Hematopoietic multipotent progenitor cell treated with erythropoietin and hydrocortisone succinate and interleukin-3 and kit ligand, for 15 days (in vitro differentiated cells): ENCODE data around the gene SEPTIN5.
"Not testable (repeated sequence)": the region's sequence is repeated elsewhere in the genome, so short reads cannot be mapped to it uniquely, and the experiment has no call there.

Experiments used
- DNase-seq: peaks from one replicate; pipeline ENCODE4 v3.0.0-alpha.2; 2015; ENCODE audit warnings: low spot score

Gene SEPTIN5

GRCh38 chr22:19720150-19720827 lies 6.0 kb downstream of the SEPTIN5 start:
- no peak for DNase-seq

- DNase-seq: no peak
Observed at GRCh38 chr22:19720999-19721329, 6.7 kb downstream of the SEPTIN5 start.

GRCh38 chr22:19721330-19722177 lies 7.3 kb downstream of the SEPTIN5 start:
- DNase-seq: no peak

- DNase-seq: no peak
Observed at GRCh38 chr22:19722178-19722981, 8.1 kb downstream of the SEPTIN5 start.

DNA sequence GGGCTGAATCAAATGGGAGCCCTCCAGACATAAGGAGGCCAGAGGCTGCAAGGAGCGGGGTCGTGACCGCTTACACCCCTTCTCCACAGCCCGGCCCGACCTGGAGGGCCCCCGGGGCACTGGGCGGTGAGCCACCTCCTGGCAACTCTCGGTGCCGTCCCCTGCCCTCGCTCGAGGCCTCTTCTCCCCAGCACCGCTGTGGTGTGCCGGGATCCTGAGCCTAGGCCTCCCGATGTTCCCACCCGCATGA lies 8.6 kb downstream of the SEPTIN5 start:
- no peak for DNase-seq

DNA sequence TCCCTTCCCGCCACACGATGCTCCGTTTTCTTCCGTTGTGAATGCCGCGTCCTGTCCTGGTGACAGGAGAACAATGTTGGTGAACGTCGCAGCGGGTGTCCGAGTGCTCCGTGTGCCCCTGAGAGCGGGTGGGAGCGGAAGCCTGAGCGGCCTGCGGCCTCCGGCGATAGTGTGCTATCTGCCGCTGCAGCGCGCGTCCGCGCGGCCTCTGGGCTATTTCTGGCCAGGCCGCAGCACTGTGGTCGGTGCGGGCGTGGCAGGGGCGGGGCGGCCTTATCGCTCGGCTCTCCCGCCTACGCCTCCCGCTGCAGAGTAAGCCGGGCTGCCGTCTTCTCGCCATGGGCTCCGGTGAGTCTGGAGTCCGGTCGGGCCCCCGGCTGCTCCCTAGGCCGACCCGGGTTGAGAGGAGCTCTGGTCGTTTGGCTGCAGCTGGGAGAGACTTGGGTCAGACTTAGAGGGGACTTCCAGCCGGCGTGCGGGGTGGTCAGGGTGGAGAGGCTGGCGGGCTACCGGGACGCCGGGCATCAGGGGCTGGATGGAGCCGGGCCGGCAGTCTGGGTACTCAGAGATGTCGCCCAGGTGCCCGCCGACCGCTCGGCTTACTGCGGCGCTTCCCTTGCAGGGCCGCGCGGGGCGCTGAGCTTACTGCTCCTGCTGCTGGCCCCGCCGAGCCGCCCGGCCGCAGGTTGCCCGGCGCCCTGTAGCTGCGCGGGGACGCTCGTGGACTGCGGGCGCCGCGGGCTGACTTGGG lies 9.1 kb downstream of the SEPTIN5 start, which contains the start of gene GP1BB:
TSS of gene GP1BB (plus strand) at position 308 of the 751 bp plus-strand sequence. CDS start at position 339, 31 bp downstream.
- DNase-seq: peak; percentile 19

DNA sequence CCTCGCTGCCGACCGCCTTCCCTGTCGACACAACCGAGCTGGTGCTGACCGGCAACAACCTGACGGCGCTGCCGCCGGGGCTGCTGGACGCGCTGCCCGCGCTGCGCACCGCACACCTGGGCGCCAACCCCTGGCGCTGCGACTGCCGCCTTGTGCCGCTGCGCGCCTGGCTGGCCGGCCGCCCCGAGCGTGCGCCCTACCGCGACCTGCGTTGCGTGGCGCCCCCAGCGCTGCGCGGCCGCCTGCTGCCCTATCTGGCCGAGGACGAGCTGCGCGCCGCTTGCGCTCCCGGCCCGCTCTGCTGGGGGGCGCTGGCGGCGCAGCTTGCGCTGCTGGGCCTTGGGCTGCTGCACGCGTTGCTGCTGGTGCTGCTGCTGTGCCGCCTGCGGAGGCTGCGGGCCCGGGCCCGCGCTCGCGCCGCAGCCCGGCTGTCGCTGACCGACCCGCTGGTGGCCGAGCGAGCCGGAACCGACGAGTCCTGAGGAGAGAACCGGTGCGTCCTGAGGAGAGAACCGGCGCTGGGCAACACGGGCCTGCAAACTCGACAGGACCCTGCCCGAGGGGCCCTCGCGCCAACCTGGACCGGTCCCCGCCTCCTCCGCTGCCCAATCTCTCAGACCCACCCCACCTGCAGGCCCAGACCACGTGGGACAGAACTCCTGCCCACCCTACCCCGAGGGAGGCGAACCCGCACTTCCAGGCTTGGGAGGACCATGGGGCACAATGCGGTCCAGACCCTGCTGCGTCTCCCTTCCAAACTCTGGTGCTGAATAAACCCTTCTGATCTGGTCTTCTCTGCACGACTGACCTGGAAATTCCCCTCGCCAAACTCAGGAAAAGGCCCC lies 9.9 kb downstream of the SEPTIN5 start:
- no peak for DNase-seq

- DNase-seq: no peak
Observed at GRCh38 chr22:19724927-19725661, 10.8 kb downstream of the SEPTIN5 start.

- DNase-seq: not testable (repeated sequence)
Observed at GRCh38 chr22:19726064-19726788, 11.9 kb downstream of the SEPTIN5 start.

DNA sequence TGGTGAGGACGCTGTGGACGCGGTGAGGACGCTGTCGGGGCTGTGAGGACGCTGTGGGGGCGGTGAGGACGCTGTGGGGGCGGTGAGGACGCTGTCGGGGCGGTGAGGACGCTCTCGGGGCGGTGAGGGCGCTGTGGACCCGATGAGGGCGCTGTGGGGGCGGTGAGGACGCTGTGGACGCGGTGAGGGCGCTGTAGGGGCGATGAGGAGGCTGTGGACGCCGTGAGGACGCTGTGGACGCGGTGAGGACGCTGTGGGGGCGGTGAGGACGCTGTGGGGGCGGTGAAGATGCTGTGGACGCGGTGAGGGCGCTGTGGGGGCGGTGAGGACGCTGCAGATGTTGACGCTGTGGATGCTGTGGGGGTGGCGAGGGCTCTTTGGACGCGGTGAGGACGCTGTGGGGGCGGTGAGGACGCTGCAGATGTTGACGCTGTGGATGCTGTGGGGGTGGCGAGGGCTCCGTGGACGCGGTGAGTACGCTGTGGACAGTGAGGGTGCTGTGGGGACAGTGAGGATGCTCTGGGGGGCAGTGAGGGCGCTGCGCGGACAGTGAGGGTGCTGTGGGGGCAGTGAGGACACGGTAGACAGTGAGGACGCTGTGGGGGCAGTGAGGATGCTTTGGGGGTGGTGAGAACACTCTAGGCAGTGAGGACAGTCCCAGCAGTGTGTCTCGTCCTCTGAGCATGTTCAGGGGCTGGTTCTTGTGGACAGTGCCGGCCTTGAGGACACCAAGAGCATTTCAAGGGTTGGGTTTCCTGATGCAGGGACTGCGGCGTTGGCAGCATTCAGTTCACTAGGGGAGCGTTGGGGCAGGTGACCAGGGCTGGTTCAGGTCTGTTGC lies 13.2 kb downstream of the SEPTIN5 start:
- DNase-seq: no peak

- DNase-seq: no peak
Observed at GRCh38 chr22:19728271-19728670, 14.0 kb downstream of the SEPTIN5 start.

DNA sequence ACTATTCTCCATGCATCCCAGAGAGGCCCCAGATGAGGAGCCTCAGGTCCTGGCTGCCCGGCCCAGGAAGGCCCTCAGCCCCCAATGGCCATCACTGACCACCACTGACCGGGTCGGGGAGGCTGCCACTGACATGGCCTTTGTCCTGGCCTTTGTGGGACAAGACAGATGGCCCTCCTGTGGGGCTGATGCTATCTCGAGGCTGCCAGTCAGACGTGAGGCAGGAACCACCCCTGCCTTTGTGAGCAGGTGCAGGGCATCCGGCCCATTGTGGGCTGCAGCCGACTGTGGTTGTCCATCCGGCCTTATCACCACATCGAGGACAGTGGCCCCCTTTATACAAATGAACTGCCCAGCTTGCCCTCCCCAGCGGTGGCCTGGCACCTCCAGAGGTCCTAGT lies 14.5 kb downstream of the SEPTIN5 start:
- no peak for DNase-seq

- DNase-seq: no peak
Observed at GRCh38 chr22:19729507-19729906, 15.2 kb downstream of the SEPTIN5 start.

DNA sequence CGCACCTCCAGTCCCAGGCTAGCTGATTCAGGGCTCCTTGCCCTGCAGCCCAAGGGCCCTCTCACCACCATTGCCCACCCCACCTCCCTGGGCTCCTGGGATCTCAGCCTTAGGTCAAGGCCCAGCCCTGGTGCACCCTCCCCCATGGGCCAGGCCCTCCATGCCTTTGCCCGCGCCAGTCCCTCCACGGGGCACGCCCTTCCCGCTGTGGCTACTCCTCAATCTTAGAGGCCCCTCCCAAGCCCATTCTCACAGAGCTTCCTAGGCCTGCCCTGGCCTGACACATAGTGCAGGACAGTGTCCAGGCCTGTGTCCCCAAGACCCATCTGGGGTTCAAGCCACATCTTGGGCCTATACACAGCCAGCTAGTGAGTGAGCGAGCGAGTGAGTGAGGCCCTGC lies 15.9 kb downstream of the SEPTIN5 start:
- DNase-seq: no peak

DNA sequence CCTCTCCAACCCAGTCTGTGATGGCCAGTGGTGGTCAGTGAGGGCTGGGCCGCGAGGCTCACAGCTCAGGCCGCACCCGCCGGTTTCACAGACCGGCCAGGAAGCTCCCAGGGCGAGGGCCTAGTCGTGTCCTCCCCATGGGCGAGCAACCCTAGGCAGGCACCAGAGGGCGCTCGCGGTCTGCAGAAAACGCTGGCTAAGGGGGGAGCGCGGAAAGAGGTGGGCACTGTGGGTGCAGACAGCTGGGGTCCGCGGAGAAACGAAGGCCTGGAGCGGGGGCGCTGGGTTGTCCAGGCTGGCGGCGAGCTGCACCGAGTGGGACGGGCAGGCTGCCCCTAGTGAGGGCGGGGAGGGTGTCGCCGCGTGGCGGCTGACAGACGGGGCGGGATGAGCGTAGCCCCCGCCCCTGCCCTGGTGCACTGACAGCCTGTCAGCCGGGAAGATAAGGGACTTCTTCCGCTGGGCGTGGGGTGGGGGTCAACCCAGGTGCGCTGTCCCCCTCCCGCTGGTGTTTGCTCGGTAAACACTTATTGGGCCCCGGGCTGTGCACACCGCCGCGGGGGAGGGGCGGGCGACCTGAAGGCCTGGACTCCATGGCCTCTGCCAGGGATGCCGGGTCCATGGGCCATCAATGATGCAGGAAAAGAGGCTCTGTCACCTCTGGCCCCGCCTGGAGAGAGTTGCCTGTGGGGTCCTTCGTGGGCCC lies 16.5 kb downstream of the SEPTIN5 start:
- DNase-seq: peak; percentile 81

GRCh38 chr22:19731361-19732135 lies 17.2 kb downstream of the SEPTIN5 start:
- DNase-seq: no peak

GRCh38 chr22:19732403-19733113 lies 18.3 kb downstream of the SEPTIN5 start:
- no peak for DNase-seq
